ENCODE data around the gene PRM2. TPM values are rescaled to one million over a fixed set of nuclear protein-coding genes. Genes with fewer than 3 reads are reported as not detected.

The PRM2 gene
- total RNA-seq, 1 donor from 2014 or later: not detected

GRCh38 chr16:11256661-11257130 is 19.6 kb downstream of the PRM2 start:
- FAIRE-seq: no peak
- Histone ChIP-seq H3K36me3 (ENCODE audit: control insufficient read depth, insufficient read depth, low read length) (no peaks in the 10 kb centered on the region), H3K27me3 (ENCODE audit: control insufficient read depth, insufficient read depth, low read length) (no peaks in the 10 kb centered on the region), H3K4me3 (ENCODE audit: low read depth, low read length) (peak overlapping the region; percentile 70)
- DNase-seq (ENCODE audit: low read depth): no peak
- TF ChIP-seq CTCF (IDR thresholded peaks at IDR 0.05; ENCODE audit: insufficient read depth, low read length, severe bottlenecking): no peak

GRCh38 chr16:11255737-11256660 is 20.3 kb downstream of the PRM2 start, which contains the start of gene SOCS1:
Gene SOCS1, minus strand, starts transcription at chr16:11256204. Its CDS starts 726 bp downstream, at chr16:11255478.
- TF ChIP-seq CTCF (IDR thresholded peaks at IDR 0.05; ENCODE audit: insufficient read depth, low read length, severe bottlenecking): peak; percentile 71
- Histone ChIP-seq H3K4me3 (ENCODE audit: low read depth, low read length) (peak within 1 kb of the TSS; percentile 70), H3K27me3 (ENCODE audit: control insufficient read depth, insufficient read depth, low read length) (no peaks in the 10 kb centered on the region), H3K36me3 (ENCODE audit: control insufficient read depth, insufficient read depth, low read length) (no peaks in the 10 kb centered on the region)
- peak; percentile 50 for DNase-seq (ENCODE audit: low read depth)
- FAIRE-seq: no peak

DNA sequence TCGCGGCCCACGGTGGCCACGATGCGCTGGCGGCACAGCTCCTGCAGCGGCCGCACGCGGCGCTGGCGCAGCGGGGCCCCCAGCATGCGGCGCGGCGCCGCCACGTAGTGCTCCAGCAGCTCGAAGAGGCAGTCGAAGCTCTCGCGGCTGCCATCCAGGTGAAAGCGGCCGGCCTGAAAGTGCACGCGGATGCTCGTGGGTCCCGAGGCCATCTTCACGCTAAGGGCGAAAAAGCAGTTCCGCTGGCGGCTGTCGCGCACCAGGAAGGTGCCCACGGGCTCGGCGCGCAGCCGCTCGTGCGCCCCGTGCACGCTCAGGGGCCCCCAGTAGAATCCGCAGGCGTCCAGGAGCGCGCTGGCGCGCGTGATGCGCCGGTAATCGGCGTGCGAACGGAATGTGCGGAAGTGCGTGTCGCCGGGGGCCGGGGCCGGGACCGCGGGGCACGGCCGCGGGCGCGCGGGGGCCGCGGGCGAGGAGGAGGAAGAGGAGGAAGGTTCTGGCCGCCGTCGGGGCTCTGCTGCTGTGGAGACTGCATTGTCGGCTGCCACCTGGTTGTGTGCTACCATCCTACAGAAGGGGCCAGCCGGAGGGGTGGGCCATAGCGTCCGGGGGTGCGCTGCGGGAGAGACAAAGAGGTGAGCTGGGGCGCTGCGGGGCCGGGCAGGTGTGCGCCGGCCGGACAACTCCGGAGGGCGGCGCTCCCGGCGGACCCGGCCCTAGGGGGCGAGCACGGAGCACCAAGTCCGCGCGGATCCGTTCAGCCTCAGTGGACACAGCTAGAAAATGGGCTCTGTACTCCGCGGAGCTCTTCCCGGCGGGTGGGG is 21.2 kb downstream of the PRM2 start:
- DNase-seq (ENCODE audit: low read depth) (peak; percentile 21), FAIRE-seq (no peak)
- H3K4me3 ChIP-seq (ENCODE audit: low read depth, low read length): peak overlapping the region; percentile 70
- H3K36me3 ChIP-seq (ENCODE audit: control insufficient read depth, insufficient read depth, low read length): no peaks in the 10 kb centered on the region
- no peaks in the 10 kb centered on the region for H3K27me3 ChIP-seq (ENCODE audit: control insufficient read depth, insufficient read depth, low read length)
- TF ChIP-seq CTCF (IDR thresholded peaks at IDR 0.05; ENCODE audit: insufficient read depth, low read length, severe bottlenecking): peak; percentile 15

DNA sequence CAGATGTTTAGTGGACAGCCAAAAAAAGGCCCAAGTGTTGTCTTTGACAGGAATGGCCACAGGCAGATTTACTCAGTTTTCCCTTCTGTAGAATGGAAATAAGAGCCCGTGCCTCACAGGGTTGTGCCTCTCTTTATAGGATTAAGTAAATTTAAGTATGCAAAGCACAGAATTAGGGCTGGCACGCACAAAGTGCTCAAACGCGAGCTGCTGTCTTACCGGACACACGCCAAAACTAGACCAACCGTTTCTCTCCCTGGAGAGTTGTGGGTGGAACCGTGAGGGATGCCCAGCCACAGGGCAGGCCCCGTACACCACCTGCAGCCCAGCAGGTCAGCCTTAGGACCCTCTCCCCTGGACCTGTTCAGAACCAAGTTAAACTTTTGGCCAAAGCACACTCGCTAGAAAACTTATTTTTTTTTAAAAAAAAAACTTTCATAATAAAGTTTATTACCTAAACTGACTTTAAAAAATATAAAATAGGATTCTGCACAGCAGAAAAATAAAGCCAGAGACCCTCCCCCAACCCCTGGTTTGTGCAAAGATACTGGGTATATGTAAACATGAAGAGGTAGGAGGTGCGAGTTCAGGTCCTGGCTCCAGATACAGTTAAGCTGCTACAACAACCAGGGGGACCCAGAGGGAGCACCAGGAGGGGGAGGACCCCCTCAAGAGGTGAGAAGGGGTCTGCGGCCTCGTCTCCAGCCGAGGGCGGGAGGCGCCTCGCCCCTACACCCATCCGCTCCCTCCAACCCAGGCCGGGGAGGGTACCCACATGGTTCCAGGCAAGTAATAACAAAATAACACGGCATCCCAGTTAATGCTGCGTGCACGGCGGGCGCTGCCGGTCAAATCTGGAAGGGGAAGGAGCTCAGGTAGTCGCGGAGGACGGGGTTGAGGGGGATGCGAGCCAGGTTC is 22.0 kb downstream of the PRM2 start:
- H3K27me3 ChIP-seq (ENCODE audit: control insufficient read depth, insufficient read depth, low read length): no peaks in the 10 kb centered on the region
- FAIRE-seq: no peak
- no peaks in the 10 kb centered on the region for H3K36me3 ChIP-seq (ENCODE audit: control insufficient read depth, insufficient read depth, low read length)
- peak overlapping the region; percentile 70 for H3K4me3 ChIP-seq (ENCODE audit: low read depth, low read length)
- no peak for TF ChIP-seq CTCF (IDR thresholded peaks at IDR 0.05; ENCODE audit: insufficient read depth, low read length, severe bottlenecking)
- no peak for DNase-seq (ENCODE audit: low read depth)

Data from bronchial epithelial cell (primary cell).